Measurements from ENCODE around the gene MARVELD2. TPM values are rescaled to one million over a fixed set of nuclear protein-coding genes. Genes with fewer than 3 reads are reported as not detected.
"Not testable (repeated sequence)": the region's sequence is repeated elsewhere in the genome, so short reads cannot be mapped to it uniquely, and the experiment has no call there.

Gene MARVELD2
- 1 to 10 TPM; 1.6 to 2.3 TPM for total RNA-seq

- TF ChIP-seq CTCF (IDR thresholded peaks at IDR 0.05): peak in 1 of 2 donors; percentile 34
Measured at GRCh38 chr5:69414885-69415583, at the start of gene MARVELD2. Gene MARVELD2 (plus strand): TSS chr5:69415116. CDS start chr5:69419386, 4,270 bp downstream.

GRCh38 chr5:69367697-69368279 is 47.1 kb upstream of the MARVELD2 start:
- TF ChIP-seq CTCF (IDR thresholded peaks at IDR 0.05): no peak
- Histone ChIP-seq H3K27me3 (no peaks in the 10 kb centered on the region), H3K9me3 (no peaks in the 10 kb centered on the region), H3K4me1 (peaks cover 0 to 29% of the 10 kb centered on the region in 2 donors), H3K36me3 (peaks cover 26% of the 10 kb centered on the region), H3K4me3 (peak overlapping the region in 1 of 2 donors; percentile 90), H3K27ac (no peak overlapping the region)
- no peak for DNase-seq (ENCODE audit: low spot score)

More at GRCh38 chr5:69414885-69415583, at the start of gene MARVELD2:
- Histone ChIP-seq H3K4me1 (no peaks in the 10 kb centered on the region), H3K36me3 (peaks cover 9% of the 10 kb centered on the region), H3K27me3 (no peaks in the 10 kb centered on the region), H3K9me3 (no peaks in the 10 kb centered on the region), H3K27ac (peak within 1 kb of the TSS; percentile 11 to 23), H3K4me3 (peak within 1 kb of the TSS; percentile 60 to 65)
- DNase-seq (ENCODE audit: low spot score): no peak

- H3K9me3 ChIP-seq: no peaks in the 10 kb centered on the region
- H3K27me3 ChIP-seq: no peaks in the 10 kb centered on the region
- H3K36me3 ChIP-seq: peaks cover 19% of the 10 kb centered on the region
- H3K4me1 ChIP-seq: peaks cover 0 to 29% of the 10 kb centered on the region in 2 donors
- DNase-seq (ENCODE audit: low spot score): no peak
- H3K27ac ChIP-seq: peak overlapping the region; percentile 95 to 98
- TF ChIP-seq CTCF (IDR thresholded peaks at IDR 0.05): no peak
- peak overlapping the region; percentile 90 for H3K4me3 ChIP-seq
Measured at GRCh38 chr5:69368458-69369339, 46.2 kb upstream of the MARVELD2 start.

- peak within 1 kb of the TSS; percentile 95 to 98 for H3K27ac ChIP-seq
- peaks cover 19% of the 10 kb centered on the region for H3K36me3 ChIP-seq
- peaks cover 0 to 29% of the 10 kb centered on the region in 2 donors for H3K4me1 ChIP-seq
- peak within 1 kb of the TSS; percentile 90 for H3K4me3 ChIP-seq
- peak; percentile 89 for DNase-seq (ENCODE audit: low spot score)
- no peaks in the 10 kb centered on the region for H3K27me3 ChIP-seq
- H3K9me3 ChIP-seq: no peaks in the 10 kb centered on the region
- TF ChIP-seq CTCF (IDR thresholded peaks at IDR 0.05): no peak
Measured at GRCh38 chr5:69369340-69370121, 45.4 kb upstream of the MARVELD2 start, which contains the start of the genes AK6, RAD17 and TAF9. Gene AK6 (minus strand): TSS chr5:69369520. CDS start chr5:69369490, 30 bp downstream. Gene RAD17 (plus strand): TSS chr5:69369818. CDS start chr5:69372209, 2,391 bp downstream. Gene TAF9 (minus strand): TSS chr5:69369520. CDS start chr5:69365737, 3,783 bp downstream.

GRCh38 chr5:69370335-69370734 is 44.6 kb upstream of the MARVELD2 start:
- peaks cover 0 to 29% of the 10 kb centered on the region in 2 donors for H3K4me1 ChIP-seq
- H3K27me3 ChIP-seq; DNase-seq (ENCODE audit: low spot score); H3K9me3 ChIP-seq: not testable (repeated sequence)
- peak overlapping the region; percentile 90 for H3K4me3 ChIP-seq
- H3K36me3 ChIP-seq: peaks cover 18% of the 10 kb centered on the region
- peak overlapping the region; percentile 95 to 98 for H3K27ac ChIP-seq

All from right atrium auricular region (tissue), 2 donors.